Fibroblast of peridontal ligament (primary cell): ENCODE data around the gene ARHGAP27.
"Not testable (repeated sequence)": the region's sequence is repeated elsewhere in the genome, so short reads cannot be mapped to it uniquely, and the experiment has no call there.

ENCODE experiments used
- DNase-seq: peaks from one replicate; pipeline ENCODE4 v3.0.0-alpha.2; 2010; ENCODE audit errors: extremely low read depth

Gene ARHGAP27

DNA sequence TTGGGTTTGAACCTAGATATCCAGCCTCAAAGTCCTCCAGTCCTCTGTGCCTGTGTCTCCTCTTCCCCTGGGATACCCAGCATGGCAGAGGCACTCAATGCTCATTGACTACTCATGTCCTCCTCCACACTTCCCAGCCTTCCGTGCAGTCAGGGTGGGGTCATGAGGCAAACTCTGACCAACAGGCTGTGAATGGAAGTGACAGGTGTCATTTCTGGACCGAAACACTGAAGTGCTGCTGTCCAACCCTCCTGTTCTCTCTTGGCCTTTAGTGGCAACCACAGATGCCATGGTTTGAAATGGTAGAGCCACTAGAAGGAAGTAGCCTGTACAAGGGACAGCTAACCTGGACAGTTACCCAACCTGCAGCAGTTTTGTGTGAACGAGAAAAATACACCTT, 69.2 kb downstream of the ARHGAP27 start:
- no peak for DNase-seq

DNA sequence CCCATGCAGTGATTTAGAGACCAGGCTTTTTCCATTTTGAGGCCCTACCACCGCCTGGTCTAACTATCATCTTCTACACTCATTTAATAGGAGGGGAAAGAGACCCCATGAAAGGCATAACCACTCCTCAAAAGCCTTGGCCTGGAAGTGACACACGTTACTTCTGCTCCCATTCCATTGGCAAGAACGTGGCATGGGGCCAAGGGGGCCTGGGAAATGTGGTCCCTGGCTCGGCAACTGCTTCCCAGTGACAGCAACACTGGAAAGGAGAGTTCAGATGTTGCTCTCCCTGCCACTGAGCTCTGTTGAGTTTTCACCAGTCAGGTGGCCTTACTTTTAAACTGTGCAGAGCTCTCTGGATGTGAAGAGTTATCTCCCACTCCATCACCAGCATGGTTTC, 70.7 kb downstream of the ARHGAP27 start:
- DNase-seq: no peak

DNA sequence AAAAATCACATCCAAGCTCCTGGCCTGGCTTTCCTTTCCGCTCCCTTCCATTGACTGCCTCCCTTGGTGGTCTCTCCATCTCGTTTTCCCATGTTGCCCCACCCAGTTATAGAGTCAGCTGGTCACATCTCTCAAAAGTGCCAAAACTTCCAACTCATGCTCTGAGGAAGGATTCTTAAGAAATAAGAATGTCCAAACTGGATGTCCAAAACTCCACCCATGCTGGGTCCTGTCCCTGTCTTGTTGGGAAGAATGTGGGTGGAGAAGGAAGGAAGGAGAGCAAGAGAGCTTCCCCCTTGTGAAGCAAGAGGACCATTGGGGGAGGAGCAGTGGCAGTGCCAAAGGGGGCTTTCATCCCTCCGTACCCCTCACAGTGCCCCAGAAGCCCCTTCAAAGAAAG, 71.2 kb downstream of the ARHGAP27 start:
- no peak for DNase-seq

DNA sequence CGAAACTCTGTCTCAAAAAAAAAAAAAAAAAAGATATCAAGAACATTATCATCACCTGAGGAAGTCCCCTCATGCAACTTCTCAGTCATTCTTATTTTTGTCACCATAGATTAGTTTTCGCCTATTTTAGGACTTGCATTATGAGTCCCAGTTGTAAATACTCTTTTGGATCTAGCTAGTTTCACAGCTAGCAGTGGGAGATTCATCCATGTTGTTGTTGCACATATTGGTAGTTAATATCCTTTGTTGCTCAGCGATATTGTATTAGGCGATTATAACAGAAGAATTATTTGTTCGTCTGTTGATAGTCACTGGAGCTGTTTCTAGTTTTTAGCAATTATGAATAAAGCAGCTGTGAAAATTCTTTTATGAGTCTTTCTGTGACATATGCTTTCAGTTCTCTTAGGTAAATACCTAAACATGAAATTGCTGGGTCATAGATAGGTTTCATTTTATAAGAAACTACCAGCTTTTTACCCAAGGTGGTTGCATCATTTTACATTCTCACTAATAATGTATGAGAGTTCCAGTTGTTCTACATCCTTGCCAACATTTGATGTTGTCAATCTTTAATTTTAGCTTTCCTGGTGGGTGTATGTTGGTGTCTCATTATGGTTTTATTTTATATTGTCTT, 75.2 kb downstream of the ARHGAP27 start:
- no peak for DNase-seq

DNA sequence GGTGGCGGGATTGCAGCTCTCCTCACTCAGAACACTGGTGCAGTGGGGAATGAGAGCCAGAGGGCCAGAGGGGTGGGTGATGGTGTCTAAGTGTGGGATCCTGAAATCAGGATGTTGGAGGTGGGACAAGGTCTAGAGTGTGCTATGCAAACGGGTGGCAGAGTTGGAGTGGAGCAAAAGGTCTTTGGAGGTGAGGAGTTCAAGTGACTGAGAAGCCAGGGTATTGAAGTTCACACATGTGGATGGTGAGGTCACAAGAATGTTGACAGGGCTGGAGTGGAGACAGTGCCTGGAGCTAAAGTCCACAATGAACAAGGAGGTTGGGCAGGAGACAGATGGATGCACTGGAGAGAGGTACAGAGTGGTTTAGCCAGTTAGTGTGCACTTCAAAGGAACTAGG, 77.6 kb downstream of the ARHGAP27 start:
- DNase-seq: no peak

DNA sequence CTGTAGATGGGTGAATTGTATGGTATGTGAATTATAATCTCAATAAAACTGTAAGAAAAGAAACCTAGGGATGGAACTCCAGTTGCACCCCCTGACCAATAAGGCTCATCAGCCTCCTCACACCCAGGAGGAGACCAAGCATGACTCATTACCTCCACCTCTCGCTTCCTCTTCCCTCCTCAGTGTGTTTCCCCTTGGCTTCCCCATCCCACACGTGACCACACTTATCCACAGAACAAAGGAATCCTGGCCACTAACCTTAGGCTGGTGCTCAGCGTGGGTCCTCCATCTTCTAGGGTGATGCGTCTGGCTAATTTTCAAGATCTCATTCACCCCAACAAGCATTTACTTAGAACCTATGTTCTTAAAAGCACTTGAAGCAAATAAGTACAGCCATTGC, 79.6 kb downstream of the ARHGAP27 start:
- DNase-seq: no peak

DNA sequence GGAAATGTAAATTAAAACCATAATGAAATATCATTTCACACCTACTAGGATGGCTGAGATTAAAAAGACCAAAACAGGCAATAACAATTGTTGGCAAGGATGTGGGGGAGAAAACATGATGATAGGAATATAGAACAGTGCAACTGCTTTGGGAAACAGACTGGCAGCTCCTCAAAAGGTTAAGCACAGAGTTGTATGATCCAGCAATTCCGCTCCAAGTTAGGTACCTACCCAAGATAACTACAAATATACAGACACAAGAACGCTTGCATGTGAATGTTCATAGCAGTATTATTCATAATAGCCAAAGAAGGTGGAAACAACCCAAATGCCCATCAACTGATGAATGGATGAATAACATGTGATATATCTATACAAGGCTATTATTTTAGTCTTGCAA, 80.8 kb downstream of the ARHGAP27 start:
- no peak for DNase-seq

DNA sequence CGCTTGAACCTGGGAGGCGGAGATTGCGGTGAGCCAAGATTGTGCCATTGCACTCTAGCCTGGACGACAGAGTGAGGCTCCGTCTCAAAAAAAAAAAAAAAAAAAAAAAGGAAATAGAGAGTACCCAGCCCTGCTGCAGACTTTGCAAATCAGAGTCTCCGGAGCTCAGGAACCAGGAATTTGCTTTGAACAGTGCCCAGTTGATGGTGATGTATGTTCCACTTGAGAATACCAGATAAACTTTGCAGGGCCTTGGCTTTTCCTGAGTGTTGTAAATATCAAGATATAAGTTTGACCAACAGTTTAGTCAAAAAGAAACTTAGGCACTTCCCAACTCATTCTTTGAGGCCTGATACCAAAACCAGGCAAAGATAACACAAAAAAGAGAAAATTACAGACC, 85.2 kb downstream of the ARHGAP27 start:
- no peak for DNase-seq

DNA sequence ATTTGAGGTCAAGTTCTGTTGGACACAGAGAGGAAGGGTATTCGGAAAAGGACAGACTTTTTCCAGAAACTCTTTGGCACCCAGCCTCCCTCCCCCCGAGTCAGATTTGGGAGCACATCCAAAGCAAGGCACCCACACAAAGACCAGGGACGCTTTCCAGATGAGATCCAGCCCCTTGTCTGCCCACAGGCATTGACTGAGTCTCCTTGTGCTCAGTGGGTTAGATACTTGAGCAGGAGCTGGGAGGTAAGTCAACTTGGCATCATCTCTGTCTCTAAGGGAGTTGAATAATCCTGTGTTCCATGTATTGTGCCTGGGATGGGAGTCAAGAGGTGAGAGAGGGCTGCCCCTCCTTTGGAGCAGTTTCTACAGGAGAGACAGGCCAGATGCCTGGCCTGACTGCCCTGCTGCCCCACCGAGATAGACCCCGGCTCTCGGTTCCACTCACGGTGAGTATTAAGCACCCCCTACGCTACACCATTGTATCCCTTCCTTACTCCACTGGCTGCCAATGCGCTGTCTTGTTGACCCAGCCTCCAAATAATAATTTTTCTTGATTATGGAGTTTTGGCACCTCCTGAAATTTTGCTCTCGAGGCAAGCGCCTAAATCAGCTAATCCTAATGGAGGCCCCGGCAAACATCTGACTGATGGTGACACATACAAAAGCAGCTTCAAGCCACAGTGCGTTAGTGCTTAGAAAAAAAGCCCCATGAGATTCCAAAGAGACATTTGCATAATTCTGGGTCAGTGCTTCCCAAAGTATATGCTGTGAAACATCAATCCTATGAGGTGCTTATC, 86.3 kb downstream of the ARHGAP27 start:
- DNase-seq: peak; percentile 22

DNA sequence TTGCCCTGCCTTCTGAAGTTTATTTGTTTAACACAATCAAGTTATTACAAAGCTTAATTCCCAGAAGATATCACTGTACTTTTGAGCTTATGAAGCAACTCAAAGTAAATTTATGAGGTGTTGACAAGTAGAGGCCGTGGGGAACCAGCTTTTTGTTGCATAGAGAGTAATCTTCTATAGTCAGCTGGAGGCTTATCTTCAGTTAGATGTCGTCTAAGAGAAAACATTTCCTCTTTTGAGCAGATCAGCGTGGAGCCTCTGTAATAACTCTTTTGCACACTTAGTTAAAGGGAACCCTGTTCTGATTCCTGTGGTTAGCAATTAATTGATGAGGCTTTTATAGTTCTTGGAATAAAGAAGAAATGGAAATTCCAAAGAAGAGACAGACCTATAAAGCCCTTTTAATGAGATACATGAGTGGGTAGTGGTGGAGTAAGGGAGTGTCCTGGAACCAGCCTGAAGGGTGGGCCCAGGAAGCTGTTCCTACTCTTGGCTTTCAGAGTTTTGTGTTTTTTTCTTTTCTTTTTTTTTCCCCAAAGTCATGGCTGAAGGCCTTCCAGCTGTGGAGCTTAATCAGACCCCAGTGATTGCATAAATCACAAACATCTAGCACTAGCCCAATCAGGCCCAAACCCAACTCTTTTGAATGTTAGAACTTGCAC, 87.0 kb downstream of the ARHGAP27 start:
- peak; percentile 93 for DNase-seq

DNA sequence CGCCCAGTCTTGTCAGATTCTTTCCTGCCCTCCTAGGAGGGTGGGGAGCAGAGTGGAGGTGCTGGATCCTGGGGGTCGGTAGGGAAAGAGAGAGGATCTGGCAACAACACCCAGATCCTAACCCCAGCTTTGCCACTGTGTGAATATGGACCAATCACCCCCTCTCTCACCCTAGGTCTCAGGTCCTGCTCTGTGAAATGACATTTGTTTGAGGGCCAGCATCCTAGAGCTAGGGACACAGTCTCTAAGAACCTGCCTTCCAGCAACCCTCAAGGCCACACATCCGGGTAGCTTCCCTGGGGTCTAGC, 87.5 kb downstream of the ARHGAP27 start:
- no peak for DNase-seq

DNA sequence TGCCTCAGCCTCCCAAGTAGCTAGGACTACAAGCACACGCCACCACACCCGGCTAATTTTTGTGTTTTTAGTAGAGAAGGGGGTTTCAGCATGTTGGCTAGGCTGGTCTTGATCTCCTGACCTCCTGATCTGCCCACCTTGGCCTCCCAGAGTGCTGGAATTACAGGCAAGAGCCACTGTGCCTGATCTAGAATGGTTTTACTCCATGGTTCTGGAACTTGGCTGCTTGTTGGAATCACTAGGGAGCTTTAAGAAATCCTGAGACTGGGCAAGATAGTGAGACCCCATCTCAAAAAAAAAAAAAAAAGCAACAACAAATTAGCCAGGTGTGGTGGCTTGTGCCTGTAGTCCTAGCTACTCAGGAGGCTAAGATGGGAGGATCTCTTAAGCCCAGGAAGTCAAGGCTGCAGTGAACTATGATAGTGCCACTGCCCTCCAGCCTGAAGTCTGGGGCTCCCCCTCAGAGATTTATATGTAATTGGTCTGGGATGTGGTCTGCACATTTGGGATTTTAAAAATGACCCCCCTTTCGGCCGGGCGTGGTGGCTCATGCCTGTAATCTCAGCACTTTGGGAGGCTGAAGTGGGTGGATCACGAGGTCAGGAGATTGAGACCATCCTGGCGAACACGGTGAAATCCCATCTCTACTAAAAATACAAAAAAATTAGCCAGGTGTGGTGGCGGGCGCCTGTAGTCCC, 88.6 kb downstream of the ARHGAP27 start:
- DNase-seq: not testable (repeated sequence)
